SH-SY5Y (cell line): ENCODE data around the gene PVALB.

ENCODE experiments used
- GATA2 ChIP-seq: IDR thresholded peaks from 2 replicates; pipeline ENCODE4 v1.6.1; 2011; ENCODE audit warnings: mild to moderate bottlenecking, low read depth, low read length
- GATA3 ChIP-seq: IDR thresholded peaks from 2 replicates; pipeline ENCODE4 v1.6.1; 2011; ENCODE audit warnings: low read depth, mild to moderate bottlenecking, low read length, moderate library complexity

DNA sequence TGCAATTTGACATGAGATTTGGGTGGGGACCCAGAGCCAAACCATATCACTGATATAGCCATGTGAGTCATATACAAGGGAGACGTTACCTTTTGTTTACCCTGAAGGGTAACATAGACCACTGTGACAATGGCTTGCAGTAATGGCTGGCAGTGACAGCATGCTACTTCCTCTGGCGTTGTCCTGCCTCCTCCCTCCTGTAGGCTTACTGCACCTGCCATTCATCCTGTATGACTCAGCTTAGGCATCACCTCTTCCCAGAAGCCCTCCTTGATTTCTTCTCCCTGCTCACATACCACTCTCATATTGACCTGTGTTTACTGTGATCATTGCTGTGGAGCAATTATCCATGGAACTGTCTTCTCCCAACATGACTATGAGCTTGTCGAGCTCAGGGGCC, 12.0 kb upstream of the PVALB start:
- TF ChIP-seq GATA3, result no peak
- no peak for TF ChIP-seq GATA2
